Parathyroid adenoma (tissue), 2 donors: Measurements from ENCODE around the gene TGM2.

Source experiments
- H2AFZ ChIP-seq: fragments of 300-600 bp; sonication (generic); one replicate; pipeline ENCODE4 v1.7.0; 2017; ENCODE audit warnings: antibody characterized with exemption, mild to moderate bottlenecking
- H3K27ac ChIP-seq: fragments of 300-600 bp; sonication (generic); one replicate; pipeline ENCODE4 v1.7.0; 2017
- H3K27me3 ChIP-seq: fragments of 300-600 bp; sonication (generic); one replicate; pipeline ENCODE4 v1.7.0; 2017; ENCODE audit warnings: low read length; ENCODE audit not compliant: control insufficient read depth, insufficient read depth
- H3K36me3 ChIP-seq: fragments of 300-600 bp; sonication (generic); one replicate; pipeline ENCODE4 v1.7.0; 2017; ENCODE audit warnings: low read length; ENCODE audit not compliant: control insufficient read depth, insufficient read depth
- H3K4me1 ChIP-seq: fragments of 300-600 bp; sonication (generic); one replicate; pipeline ENCODE4 v1.7.0; 2017; ENCODE audit warnings: control low read depth
- H3K4me2 ChIP-seq: fragments of 300-600 bp; sonication (generic); one replicate; pipeline ENCODE4 v1.7.0; 2017; ENCODE audit warnings: low read length
- H3K4me3 ChIP-seq: fragments of 300-600 bp; sonication (generic); one replicate; pipeline ENCODE4 v1.7.0; 2017; ENCODE audit warnings: low read depth, low read length
- H3K79me2 ChIP-seq: fragments of 300-600 bp; sonication (generic); one replicate; pipeline ENCODE4 v1.7.0; 2017; ENCODE audit warnings: control low read depth
- H3K9ac ChIP-seq: fragments of 300-600 bp; sonication (generic); one replicate; pipeline ENCODE4 v1.7.0; 2017; ENCODE audit warnings: mild to moderate bottlenecking
- H3K9me3 ChIP-seq: fragments of 300-600 bp; sonication (generic); one replicate; pipeline ENCODE4 v1.7.0; 2017; ENCODE audit warnings: low read length; ENCODE audit not compliant: control insufficient read depth
- TF ChIP-seq, protein P1 (sequence below): fragments of 300-600 bp; sonication (generic); IDR thresholded peaks from one replicate; pipeline ENCODE4 v1.7.0; 2017; ENCODE audit warnings: antibody characterized with exemption, mild to moderate bottlenecking
- donor health status: primary hyperparathyroidism.

Gene TGM2

DNA sequence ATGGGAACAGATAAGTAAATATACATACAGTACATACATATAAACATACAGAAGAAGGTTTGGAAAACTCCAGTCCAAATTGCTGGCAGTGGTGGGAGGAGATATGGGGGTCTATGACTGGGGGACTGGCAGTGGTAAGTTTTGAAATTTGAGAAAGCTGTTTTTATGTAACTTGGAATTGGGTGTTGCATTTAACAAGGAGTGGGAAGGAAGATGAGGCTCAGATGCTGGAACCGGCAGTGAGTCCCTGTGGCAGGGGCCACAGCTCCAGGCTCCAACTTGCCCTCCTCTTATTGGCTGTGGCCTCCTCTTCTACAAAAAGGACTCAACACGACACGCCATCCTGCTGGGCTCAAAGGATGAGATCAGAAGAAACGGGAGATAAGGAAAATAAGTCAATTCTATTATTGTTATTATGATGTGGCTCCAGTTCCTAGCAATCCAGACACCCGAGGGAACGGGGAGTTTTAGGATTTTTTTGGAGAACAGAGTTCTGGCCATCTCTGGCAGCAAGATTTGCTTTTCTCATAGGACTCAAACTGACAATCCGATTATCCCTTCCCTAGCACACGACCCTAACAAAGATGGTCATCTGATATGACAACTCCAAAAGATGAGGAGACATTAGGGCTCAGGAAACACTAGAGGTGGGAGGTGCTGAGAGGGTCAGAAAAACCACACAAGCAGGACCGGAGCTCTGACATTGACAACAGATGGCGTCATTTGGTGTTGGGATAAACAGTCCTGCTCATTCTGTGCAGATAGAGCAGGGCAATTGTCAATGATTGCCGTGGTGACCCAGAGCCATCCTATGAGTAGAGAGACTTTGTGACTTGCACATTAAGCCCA is 6.0 kb upstream of the TGM2 start:
- no peaks in the 10 kb centered on the region for H3K9me3 ChIP-seq
- TF ChIP-seq, protein P1, sequence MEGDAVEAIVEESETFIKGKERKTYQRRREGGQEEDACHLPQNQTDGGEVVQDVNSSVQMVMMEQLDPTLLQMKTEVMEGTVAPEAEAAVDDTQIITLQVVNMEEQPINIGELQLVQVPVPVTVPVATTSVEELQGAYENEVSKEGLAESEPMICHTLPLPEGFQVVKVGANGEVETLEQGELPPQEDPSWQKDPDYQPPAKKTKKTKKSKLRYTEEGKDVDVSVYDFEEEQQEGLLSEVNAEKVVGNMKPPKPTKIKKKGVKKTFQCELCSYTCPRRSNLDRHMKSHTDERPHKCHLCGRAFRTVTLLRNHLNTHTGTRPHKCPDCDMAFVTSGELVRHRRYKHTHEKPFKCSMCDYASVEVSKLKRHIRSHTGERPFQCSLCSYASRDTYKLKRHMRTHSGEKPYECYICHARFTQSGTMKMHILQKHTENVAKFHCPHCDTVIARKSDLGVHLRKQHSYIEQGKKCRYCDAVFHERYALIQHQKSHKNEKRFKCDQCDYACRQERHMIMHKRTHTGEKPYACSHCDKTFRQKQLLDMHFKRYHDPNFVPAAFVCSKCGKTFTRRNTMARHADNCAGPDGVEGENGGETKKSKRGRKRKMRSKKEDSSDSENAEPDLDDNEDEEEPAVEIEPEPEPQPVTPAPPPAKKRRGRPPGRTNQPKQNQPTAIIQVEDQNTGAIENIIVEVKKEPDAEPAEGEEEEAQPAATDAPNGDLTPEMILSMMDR = no peak
- no peaks in the 10 kb centered on the region for H3K36me3 ChIP-seq
- no peak overlapping the region for H3K27ac ChIP-seq
- H3K4me2 ChIP-seq = no peak overlapping the region
- H3K4me3 ChIP-seq = no peak overlapping the region
- H3K4me1 ChIP-seq = no peaks in the 10 kb centered on the region
- no peaks in the 10 kb centered on the region for H3K27me3 ChIP-seq
- no peaks in the 10 kb centered on the region for H3K79me2 ChIP-seq
- H3K9ac ChIP-seq = no peak overlapping the region
- H2AFZ ChIP-seq = no peak overlapping the region

GRCh38 chr20:38170219-38170825 is 5.3 kb upstream of the TGM2 start:
- H2AFZ ChIP-seq = no peak overlapping the region
- no peaks in the 10 kb centered on the region for H3K36me3 ChIP-seq
- TF ChIP-seq, protein P1 = no peak
- H3K27me3 ChIP-seq = no peaks in the 10 kb centered on the region
- H3K4me1 ChIP-seq = peaks cover 3% of the 10 kb centered on the region
- no peak overlapping the region for H3K4me2 ChIP-seq
- H3K9ac ChIP-seq = no peak overlapping the region
- H3K9me3 ChIP-seq = no peaks in the 10 kb centered on the region
- H3K79me2 ChIP-seq = no peaks in the 10 kb centered on the region
- H3K27ac ChIP-seq = no peak overlapping the region
- H3K4me3 ChIP-seq = no peak overlapping the region

DNA sequence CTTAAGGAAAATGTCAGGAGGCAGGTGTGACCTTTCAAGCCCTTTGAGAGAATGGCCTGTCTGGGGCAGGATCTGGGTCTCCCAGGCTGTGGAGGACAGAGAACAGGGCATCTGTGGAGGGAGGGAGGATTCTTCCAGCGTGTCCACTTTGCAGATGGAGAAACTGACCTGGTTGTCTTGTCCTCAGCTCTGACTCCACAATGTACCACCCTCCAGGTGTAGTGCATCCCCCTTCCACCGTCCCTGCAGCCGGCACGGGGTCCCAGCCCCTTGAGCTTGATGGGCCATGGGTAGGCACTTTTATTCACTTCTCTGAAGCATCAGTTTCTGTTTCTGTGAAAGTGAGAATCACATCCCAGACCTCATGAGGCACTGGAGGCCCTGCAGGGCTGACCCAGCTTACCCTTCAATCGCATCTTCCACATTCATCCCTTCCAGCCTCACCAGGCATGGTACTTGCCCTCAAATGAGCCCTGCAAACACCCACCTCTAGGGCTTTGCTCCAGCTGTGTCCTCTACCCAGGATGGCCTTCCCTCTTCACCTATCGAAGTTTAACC is 4.6 kb upstream of the TGM2 start:
- Histone ChIP-seq H3K27ac (no peak overlapping the region), H3K36me3 (no peaks in the 10 kb centered on the region), H3K9ac (no peak overlapping the region), H3K79me2 (no peaks in the 10 kb centered on the region), H3K4me2 (no peak overlapping the region), H3K4me1 (peaks cover 3% of the 10 kb centered on the region), H3K9me3 (no peaks in the 10 kb centered on the region), H2AFZ (no peak overlapping the region), H3K4me3 (no peak overlapping the region), H3K27me3 (no peaks in the 10 kb centered on the region)
- TF ChIP-seq, protein P1 = no peak

DNA sequence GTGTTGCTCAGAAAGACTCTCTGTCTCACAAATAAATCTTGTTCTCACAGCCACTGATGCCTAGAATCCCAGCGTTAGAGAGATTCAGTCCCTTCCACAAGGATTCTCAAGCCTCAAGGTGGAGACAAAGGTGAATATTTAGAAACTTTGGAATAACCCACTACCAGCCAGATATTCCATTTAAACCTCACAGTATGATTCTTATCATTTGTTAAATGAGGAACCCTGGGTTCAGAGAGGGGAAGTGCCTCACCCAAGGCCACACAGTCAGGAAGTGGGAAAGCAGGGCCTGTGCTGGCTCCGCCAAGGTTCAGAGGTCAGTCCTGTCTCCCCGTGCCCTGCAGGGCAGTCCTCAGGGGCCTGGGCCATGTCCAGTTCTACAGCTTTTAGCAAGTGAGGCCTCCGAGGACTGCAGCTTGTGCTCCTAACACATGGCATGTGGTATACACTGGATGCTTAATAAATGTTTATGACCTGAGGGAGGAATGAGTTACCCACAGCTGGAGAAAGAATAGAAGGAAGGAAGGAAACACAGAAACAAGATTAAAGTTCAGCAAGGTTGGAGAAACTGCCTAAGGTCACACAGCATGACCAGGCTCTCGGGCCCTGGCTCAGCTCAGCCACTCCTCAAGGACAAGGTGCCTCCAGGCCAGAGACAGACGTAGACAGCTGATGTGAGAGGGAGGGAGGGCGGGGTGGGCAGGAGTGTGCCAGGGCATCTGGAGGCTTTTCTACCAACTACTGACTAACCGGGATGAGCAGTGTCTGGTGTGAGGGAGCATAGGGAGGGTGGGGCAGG is 3.9 kb upstream of the TGM2 start:
- H3K4me1 ChIP-seq = peaks cover 3% of the 10 kb centered on the region
- H3K36me3 ChIP-seq = no peaks in the 10 kb centered on the region
- no peaks in the 10 kb centered on the region for H3K27me3 ChIP-seq
- H3K9ac ChIP-seq = no peak overlapping the region
- no peaks in the 10 kb centered on the region for H3K9me3 ChIP-seq
- H3K27ac ChIP-seq = peak overlapping the region; percentile 47
- H2AFZ ChIP-seq = no peak overlapping the region
- H3K4me2 ChIP-seq = no peak overlapping the region
- no peaks in the 10 kb centered on the region for H3K79me2 ChIP-seq
- TF ChIP-seq, protein P1 = no peak
- no peak overlapping the region for H3K4me3 ChIP-seq
